ENCODE results near the gene ZEB1. TPM values are rescaled to one million over a fixed set of nuclear protein-coding genes. Genes with fewer than 3 reads are reported as not detected.
"Not testable (repeated sequence)": the region's sequence is repeated elsewhere in the genome, so short reads cannot be mapped to it uniquely, and the experiment has no call there.

The ZEB1 gene
- total and polyA plus RNA-seq, 2 donors = 59.0 to 166 TPM

- Histone ChIP-seq H3K4me1 (ENCODE audit: insufficient read depth) (no peaks in the 10 kb centered on the region), H3K4me3 (ENCODE audit: low read depth, low read length) (no peak overlapping the region), H3K36me3 (ENCODE audit: insufficient read depth) (no peaks in the 10 kb centered on the region), H3K27ac (ENCODE audit: low read depth) (no peak overlapping the region)
- no peak for DNase-seq (ENCODE audit: extremely low spot score)
Measured at GRCh38 chr10:31340343-31340742, 21.3 kb downstream of the ZEB1 start.

GRCh38 chr10:31341552-31341951 is 22.5 kb downstream of the ZEB1 start:
- H3K27ac ChIP-seq (ENCODE audit: low read depth) = no peak overlapping the region
- no peak overlapping the region for H3K4me3 ChIP-seq (ENCODE audit: low read depth, low read length)
- WGBS = 92% methylated on average over 1 of the region's 1 CpG
- no peaks in the 10 kb centered on the region for H3K36me3 ChIP-seq (ENCODE audit: insufficient read depth)
- DNase-seq (ENCODE audit: extremely low spot score) = no peak
- no peaks in the 10 kb centered on the region for H3K4me1 ChIP-seq (ENCODE audit: insufficient read depth)

- Histone ChIP-seq H3K4me3 (ENCODE audit: low read depth, low read length) (no peak overlapping the region), H3K27ac (ENCODE audit: low read depth) (no peak overlapping the region), H3K4me1 (ENCODE audit: insufficient read depth) (no peaks in the 10 kb centered on the region), H3K36me3 (ENCODE audit: insufficient read depth) (no peaks in the 10 kb centered on the region)
- WGBS = 63% methylated on average over 3 of the region's 3 CpGs
- DNase-seq (ENCODE audit: extremely low spot score) = no peak
Measured at GRCh38 chr10:31343009-31343408, 24.0 kb downstream of the ZEB1 start.

- no peak overlapping the region for H3K27ac ChIP-seq (ENCODE audit: low read depth)
- no peaks in the 10 kb centered on the region for H3K4me1 ChIP-seq (ENCODE audit: insufficient read depth)
- 69% methylated on average over 5 of the region's 5 CpGs for WGBS
- no peak for DNase-seq (ENCODE audit: extremely low spot score)
- no peak overlapping the region for H3K4me3 ChIP-seq (ENCODE audit: low read depth, low read length)
- no peaks in the 10 kb centered on the region for H3K36me3 ChIP-seq (ENCODE audit: insufficient read depth)
Measured at GRCh38 chr10:31343551-31343950, 24.5 kb downstream of the ZEB1 start.

- Histone ChIP-seq H3K27ac (ENCODE audit: low read depth) (no peak overlapping the region), H3K36me3 (ENCODE audit: insufficient read depth) (no peaks in the 10 kb centered on the region), H3K4me3 (ENCODE audit: low read depth, low read length) (no peak overlapping the region), H3K4me1 (ENCODE audit: insufficient read depth) (no peaks in the 10 kb centered on the region)
- 44% methylated on average over 1 of the region's 1 CpG for WGBS
- no peak for DNase-seq (ENCODE audit: extremely low spot score)
Measured at GRCh38 chr10:31345886-31346285, 26.9 kb downstream of the ZEB1 start.

- no peak for DNase-seq (ENCODE audit: extremely low spot score)
- 83% methylated on average over 1 of the region's 1 CpG for WGBS
- H3K27ac ChIP-seq (ENCODE audit: low read depth) = no peak overlapping the region
- no peaks in the 10 kb centered on the region for H3K4me1 ChIP-seq (ENCODE audit: insufficient read depth)
- no peak overlapping the region for H3K4me3 ChIP-seq (ENCODE audit: low read depth, low read length)
- no peaks in the 10 kb centered on the region for H3K36me3 ChIP-seq (ENCODE audit: insufficient read depth)
Measured at GRCh38 chr10:31346953-31347352, 27.9 kb downstream of the ZEB1 start.

GRCh38 chr10:31347705-31348104 is 28.7 kb downstream of the ZEB1 start:
- no peak overlapping the region for H3K4me3 ChIP-seq (ENCODE audit: low read depth, low read length)
- no peak for DNase-seq (ENCODE audit: extremely low spot score)
- no peaks in the 10 kb centered on the region for H3K36me3 ChIP-seq (ENCODE audit: insufficient read depth)
- no peaks in the 10 kb centered on the region for H3K4me1 ChIP-seq (ENCODE audit: insufficient read depth)
- H3K27ac ChIP-seq (ENCODE audit: low read depth) = no peak overlapping the region

- WGBS = 69% methylated on average over 1 of the region's 1 CpG
- no peaks in the 10 kb centered on the region for H3K4me1 ChIP-seq (ENCODE audit: insufficient read depth)
- H3K27ac ChIP-seq (ENCODE audit: low read depth) = no peak overlapping the region
- no peak for DNase-seq (ENCODE audit: extremely low spot score)
- no peaks in the 10 kb centered on the region for H3K36me3 ChIP-seq (ENCODE audit: insufficient read depth)
- H3K4me3 ChIP-seq (ENCODE audit: low read depth, low read length) = no peak overlapping the region
Measured at GRCh38 chr10:31350891-31351290, 31.9 kb downstream of the ZEB1 start.

GRCh38 chr10:31352436-31353226 is 33.6 kb downstream of the ZEB1 start:
- WGBS = 95% methylated on average over 2 of the region's 2 CpGs
- Histone ChIP-seq H3K4me1 (ENCODE audit: insufficient read depth) (no peaks in the 10 kb centered on the region), H3K4me3 (ENCODE audit: low read depth, low read length) (no peak overlapping the region), H3K27ac (ENCODE audit: low read depth) (no peak overlapping the region), H3K36me3 (ENCODE audit: insufficient read depth) (no peaks in the 10 kb centered on the region)
- DNase-seq (ENCODE audit: extremely low spot score) = no peak

GRCh38 chr10:31353574-31353973 is 34.6 kb downstream of the ZEB1 start:
- no peak for DNase-seq (ENCODE audit: extremely low spot score)
- Histone ChIP-seq H3K27ac (ENCODE audit: low read depth) (no peak overlapping the region), H3K4me3 (ENCODE audit: low read depth, low read length) (no peak overlapping the region), H3K36me3 (ENCODE audit: insufficient read depth) (no peaks in the 10 kb centered on the region), H3K4me1 (ENCODE audit: insufficient read depth) (no peaks in the 10 kb centered on the region)

GRCh38 chr10:31358688-31359330 is 39.8 kb downstream of the ZEB1 start:
- 23% methylated on average over 1 of the region's 1 CpG for WGBS
- Histone ChIP-seq H3K27ac (ENCODE audit: low read depth) (no peak overlapping the region), H3K4me1 (ENCODE audit: insufficient read depth) (no peaks in the 10 kb centered on the region)

GRCh38 chr10:31359979-31360378 is 41.0 kb downstream of the ZEB1 start:
- Histone ChIP-seq H3K4me1 (ENCODE audit: insufficient read depth) (peaks cover 2% of the 10 kb centered on the region), H3K36me3 (ENCODE audit: insufficient read depth) (no peaks in the 10 kb centered on the region), H3K4me3 (ENCODE audit: low read depth, low read length) (no peak overlapping the region), H3K27ac (ENCODE audit: low read depth) (no peak overlapping the region)
- 41% methylated on average over 1 of the region's 1 CpG for WGBS
- no peak for DNase-seq (ENCODE audit: extremely low spot score)

More at GRCh38 chr10:31358688-31359330, 39.8 kb downstream of the ZEB1 start:
- Histone ChIP-seq H3K36me3 (ENCODE audit: insufficient read depth) (no peaks in the 10 kb centered on the region), H3K4me3 (ENCODE audit: low read depth, low read length) (no peak overlapping the region)
- DNase-seq (ENCODE audit: extremely low spot score) = no peak

GRCh38 chr10:31361475-31361874 is 42.5 kb downstream of the ZEB1 start:
- DNase-seq (ENCODE audit: extremely low spot score); H3K4me1 ChIP-seq (ENCODE audit: insufficient read depth); H3K36me3 ChIP-seq (ENCODE audit: insufficient read depth); H3K4me3 ChIP-seq (ENCODE audit: low read depth, low read length); H3K27ac ChIP-seq (ENCODE audit: low read depth): not testable (repeated sequence)
- 97% methylated on average over 15 of the region's 15 CpGs for WGBS

GRCh38 chr10:31362023-31362641 is 43.1 kb downstream of the ZEB1 start:
- WGBS = 96% methylated on average over 44 of the region's 44 CpGs
- Histone ChIP-seq H3K36me3 (ENCODE audit: insufficient read depth) (no peaks in the 10 kb centered on the region), H3K4me3 (ENCODE audit: low read depth, low read length) (no peak overlapping the region), H3K27ac (ENCODE audit: low read depth) (no peak overlapping the region), H3K4me1 (ENCODE audit: insufficient read depth) (peaks cover 2% of the 10 kb centered on the region)
- no peak for DNase-seq (ENCODE audit: extremely low spot score)
